Measurements from ENCODE around the gene UBASH3A. TPM values are rescaled to one million over a fixed set of nuclear protein-coding genes. Genes with fewer than 3 reads are reported as not detected.

Gene UBASH3A
- total and polyA plus RNA-seq, 2 donors (not counting 1 experiment from before 2014, with no cell fraction given): 0.12 to 0.33 TPM

GRCh38 chr21:42390696-42391095 lies 13.0 kb upstream of the UBASH3A start:
- H3K27ac ChIP-seq (ENCODE audit: low read length in 2 of 2): no peak overlapping the region
- CTCF ChIA-PET: no interaction called here
- no peak overlapping the region for H3K27ac Mint-ChIP-seq
- H3K4me1 Mint-ChIP-seq: peaks cover 42% of the 10 kb centered on the region
- H3K4me2 ChIP-seq (replicated peaks; ENCODE audit: low read depth, low read length, poor library complexity, severe bottlenecking): no peak overlapping the region
- no peak for ATAC-seq (ENCODE audit: low read depth)
- intact Hi-C loops (cut with micrococcal nuclease): no loop called here
- H3K27me3 ChIP-seq (replicated peaks in 1 of 4; ENCODE audit: control extremely low read depth in 1 of 4, control insufficient read depth in 3 of 4, insufficient read depth in 4 of 4, low read length in 3 of 4): peaks cover 0 to 7% (median 0%) of the 10 kb centered on the region in 4 experiments
- H3K4me3 Mint-ChIP-seq: no peak overlapping the region
- WGBS (ENCODE audit: insufficient coverage): no CpG with 5 or more reads among the region's 2 CpGs
- POLR2A ChIA-PET: no interaction called here
- H2AFZ ChIP-seq (ENCODE audit: insufficient read depth, low read depth, low read length, poor library complexity, severe bottlenecking): no peak overlapping the region
- H4K20me1 ChIP-seq (ENCODE audit: control insufficient read depth, insufficient read depth, low read length, poor library complexity, severe bottlenecking): no peaks in the 10 kb centered on the region
- H3K36me3 ChIP-seq (replicated peaks in 1 of 2; ENCODE audit: control extremely low read depth in 1 of 2, control insufficient read depth in 1 of 2, extremely low read depth in 1 of 2, insufficient read depth in 2 of 2, low read length in 1 of 2): no peaks in the 10 kb centered on the region
- peaks cover 4 to 23% of the 10 kb centered on the region in 2 donors for H3K4me1 ChIP-seq (ENCODE audit: control insufficient read depth in 2 of 2, insufficient read depth in 2 of 2, low read length in 2 of 2)
- H3K9me3 ChIP-seq (ENCODE audit: control extremely low read depth in 1 of 3, control insufficient read depth in 2 of 3, insufficient read depth in 1 of 3, low read length in 2 of 3): peaks cover 0 to 1% (median 0%) of the 10 kb centered on the region in 3 donors
- no peak overlapping the region for H3K9ac ChIP-seq (ENCODE audit: low read length)
- peaks cover 22% of the 10 kb centered on the region for H3K27me3 Mint-ChIP-seq
- H3K9me3 Mint-ChIP-seq (ENCODE audit: insufficient read depth): no peaks in the 10 kb centered on the region
- no peak for DNase-seq
- H3K4me3 ChIP-seq (ENCODE audit: control extremely low read depth in 1 of 5, extremely low read depth in 1 of 5, insufficient read depth in 1 of 5, low read depth in 2 of 5, low read length in 4 of 5): no peak overlapping the region
- no peaks in the 10 kb centered on the region for H3K79me2 ChIP-seq (ENCODE audit: control insufficient read depth, insufficient read depth, low read length)
- no peak for TF ChIP-seq EZH2 (IDR thresholded peaks at IDR 0.05; ENCODE audit: borderline replicate concordance, insufficient read depth, low read depth, low read length, poor library complexity, severe bottlenecking)
- TF ChIP-seq, protein P1, sequence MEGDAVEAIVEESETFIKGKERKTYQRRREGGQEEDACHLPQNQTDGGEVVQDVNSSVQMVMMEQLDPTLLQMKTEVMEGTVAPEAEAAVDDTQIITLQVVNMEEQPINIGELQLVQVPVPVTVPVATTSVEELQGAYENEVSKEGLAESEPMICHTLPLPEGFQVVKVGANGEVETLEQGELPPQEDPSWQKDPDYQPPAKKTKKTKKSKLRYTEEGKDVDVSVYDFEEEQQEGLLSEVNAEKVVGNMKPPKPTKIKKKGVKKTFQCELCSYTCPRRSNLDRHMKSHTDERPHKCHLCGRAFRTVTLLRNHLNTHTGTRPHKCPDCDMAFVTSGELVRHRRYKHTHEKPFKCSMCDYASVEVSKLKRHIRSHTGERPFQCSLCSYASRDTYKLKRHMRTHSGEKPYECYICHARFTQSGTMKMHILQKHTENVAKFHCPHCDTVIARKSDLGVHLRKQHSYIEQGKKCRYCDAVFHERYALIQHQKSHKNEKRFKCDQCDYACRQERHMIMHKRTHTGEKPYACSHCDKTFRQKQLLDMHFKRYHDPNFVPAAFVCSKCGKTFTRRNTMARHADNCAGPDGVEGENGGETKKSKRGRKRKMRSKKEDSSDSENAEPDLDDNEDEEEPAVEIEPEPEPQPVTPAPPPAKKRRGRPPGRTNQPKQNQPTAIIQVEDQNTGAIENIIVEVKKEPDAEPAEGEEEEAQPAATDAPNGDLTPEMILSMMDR (IDR thresholded peaks at IDR 0.05): no peak

- Histone ChIP-seq H2AFZ (ENCODE audit: insufficient read depth, low read depth, low read length, poor library complexity, severe bottlenecking) (no peak overlapping the region), H3K27me3 (replicated peaks in 1 of 4; ENCODE audit: control extremely low read depth in 1 of 4, control insufficient read depth in 3 of 4, insufficient read depth in 4 of 4, low read length in 3 of 4) (peaks cover 0 to 7% (median 0%) of the 10 kb centered on the region in 4 experiments), H4K20me1 (ENCODE audit: control insufficient read depth, insufficient read depth, low read length, poor library complexity, severe bottlenecking) (no peaks in the 10 kb centered on the region), H3K9ac (ENCODE audit: low read length) (no peak overlapping the region), H3K36me3 (replicated peaks in 1 of 2; ENCODE audit: control extremely low read depth in 1 of 2, control insufficient read depth in 1 of 2, extremely low read depth in 1 of 2, insufficient read depth in 2 of 2, low read length in 1 of 2) (no peaks in the 10 kb centered on the region), H3K9me3 (ENCODE audit: control extremely low read depth in 1 of 3, control insufficient read depth in 2 of 3, insufficient read depth in 1 of 3, low read length in 2 of 3) (peaks cover 0 to 1% (median 0%) of the 10 kb centered on the region in 3 donors), H3K4me2 (replicated peaks; ENCODE audit: low read depth, low read length, poor library complexity, severe bottlenecking) (no peak overlapping the region), H3K27ac (ENCODE audit: low read length in 2 of 2) (no peak overlapping the region), H3K79me2 (ENCODE audit: control insufficient read depth, insufficient read depth, low read length) (no peaks in the 10 kb centered on the region), H3K4me3 (ENCODE audit: control extremely low read depth in 1 of 5, extremely low read depth in 1 of 5, insufficient read depth in 1 of 5, low read depth in 2 of 5, low read length in 4 of 5) (no peak overlapping the region), H3K4me1 (ENCODE audit: control insufficient read depth in 2 of 2, insufficient read depth in 2 of 2, low read length in 2 of 2) (peaks cover 4 to 23% of the 10 kb centered on the region in 2 donors)
- Mint-ChIP-seq H3K27ac (no peak overlapping the region), H3K4me3 (no peak overlapping the region), H3K27me3 (peaks cover 23% of the 10 kb centered on the region), H3K4me1 (peaks cover 38% of the 10 kb centered on the region), H3K9me3 (ENCODE audit: insufficient read depth) (no peaks in the 10 kb centered on the region)
- ChIA-PET CTCF (no interaction called here), POLR2A (no interaction called here)
- 91% methylated on average over 4 of the region's 5 CpGs for WGBS (ENCODE audit: insufficient coverage)
- DNase-seq (no peak), ATAC-seq (ENCODE audit: low read depth) (no peak)
- intact Hi-C loops (cut with micrococcal nuclease): no loop called here
- no peak for TF ChIP-seq EZH2 (IDR thresholded peaks at IDR 0.05; ENCODE audit: borderline replicate concordance, insufficient read depth, low read depth, low read length, poor library complexity, severe bottlenecking)
- TF ChIP-seq, protein P1 (IDR thresholded peaks at IDR 0.05): no peak
Observed at GRCh38 chr21:42391297-42391696, 12.4 kb upstream of the UBASH3A start.

All from B cell (primary cell).